HepG2 (cell line): ENCODE data around the gene STPG2. TPM values are rescaled to one million over a fixed set of nuclear protein-coding genes. Genes with fewer than 3 reads are reported as not detected.

Experiments
- ATAC-seq: fragments of 200-7000 bp; cut with Tn5 transposase; 3 replicates; pipeline ENCODE4 v1.9.1; 2020; ENCODE audit warnings: mild to moderate bottlenecking, moderate library complexity
- BruUV-seq: library from RNA; stranded (reverse); fragments of 400-500 nt; replicated peaks from 2 replicates; lab custom pipeline; 2021; lab: Mats Ljungman, UMichigan
- CTCF ChIA-PET: fragments of 300-600 bp; formaldehyde crosslinking; extraction: SDS; loops from one replicate; lab custom pipeline; 2021; ENCODE audit warnings: low total read pairs, inconsistent platforms, low intra/inter-chr PET ratio; lab: Yijun Ruan, JAX
- POLR2A ChIA-PET: fragments of 350-600 bp; sonication (Branson Sonifier 250); formaldehyde crosslinking; loops from one replicate; lab custom pipeline; 2020; ENCODE audit warnings: antibody characterized with exemption, inconsistent platforms; lab: Yijun Ruan, JAX
- DNase-seq: peaks from one replicate; pipeline ENCODE4 v3.0.0-alpha.2; 2015; ENCODE audit warnings: low spot score
- FAIRE-seq: peaks from 3 replicates; lab custom pipeline; 2011; peaks lifted over from hg19 to GRCh38; lab: Jason Lieb, UNC
- H2AFZ ChIP-seq: one replicate; pipeline ENCODE4 v1.6.1; 2011; ENCODE audit warnings: low read length, inconsistent platforms
- H3K27ac ChIP-seq: fragments of 300-600 bp; 3 replicates; pipeline ENCODE4 v1.8.0; 2011; ENCODE audit warnings: mixed run types, mild to moderate bottlenecking, mixed read lengths, low read length, inconsistent platforms; ENCODE audit not compliant: insufficient read depth; ENCODE audit errors: extremely low read length
- H3K27me3 ChIP-seq, 2 experiments: fragments of 200-600 bp in 1 of 2; 2 replicates in 1 of 2; 3 replicates in 1 of 2; pipeline versions ENCODE4 v1.6.0 to v1.8.0; 2011; ENCODE audit warnings: low read length in 2 of 2, mild to moderate bottlenecking in 2 of 2, moderate library complexity in 2 of 2, inconsistent platforms in 1 of 2; ENCODE audit not compliant: insufficient read depth in 2 of 2, control insufficient read depth in 1 of 2
- H3K36me3 ChIP-seq, 2 experiments: fragments of 200-600 bp in 1 of 2; replicated peaks in 1 of 2; 2 replicates in 1 of 2; 3 replicates in 1 of 2; pipeline versions ENCODE4 v1.5.1 to v1.8.0; 2011; ENCODE audit warnings: low read length in 2 of 2, inconsistent platforms in 1 of 2; ENCODE audit not compliant: insufficient read depth in 2 of 2, control insufficient read depth in 1 of 2
- H3K4me1 ChIP-seq: 2 replicates; pipeline ENCODE4 v1.5.1; 2012; ENCODE audit warnings: low read length, inconsistent platforms; ENCODE audit not compliant: insufficient read depth
- H3K4me2 ChIP-seq: 2 replicates; pipeline ENCODE4 v1.6.0; 2011; ENCODE audit warnings: low read depth, low read length, inconsistent platforms
- H3K4me3 ChIP-seq, 3 experiments: fragments of 200-600 bp in 1 of 3; sonication (generic), shearing (Covaris generic) in 1 of 3; replicated peaks in 1 of 3; 2 replicates each; pipeline ENCODE4 v1.5.1; 2011 to 2016; ENCODE audit warnings: low read length in 3 of 3, inconsistent platforms in 2 of 3, low read depth in 2 of 3, mild to moderate bottlenecking in 2 of 3, control low read depth in 1 of 3, mixed read lengths in 1 of 3; ENCODE audit not compliant: insufficient read depth in 1 of 3
- H3K79me2 ChIP-seq: one replicate; pipeline ENCODE4 v1.6.1; 2011; ENCODE audit warnings: low read length, inconsistent platforms; ENCODE audit not compliant: insufficient read depth
- H3K9ac ChIP-seq: 2 replicates; pipeline ENCODE4 v1.6.0; 2011; ENCODE audit warnings: mild to moderate bottlenecking, low read depth, low read length, inconsistent platforms; ENCODE audit not compliant: insufficient read depth
- H3K9me3 ChIP-seq: 2 replicates; pipeline ENCODE4 v1.5.1; 2012; ENCODE audit warnings: mild to moderate bottlenecking, low read length
- H4K20me1 ChIP-seq: 2 replicates; pipeline ENCODE4 v1.6.0; 2011; ENCODE audit warnings: inconsistent platforms, mild to moderate bottlenecking, low read length, moderate library complexity; ENCODE audit not compliant: insufficient read depth
- CHD4 ChIP-seq: fragments of 200-600 bp; sonication (generic); IDR thresholded peaks from 2 replicates; pipeline ENCODE4 v1.7.0; 2017; ENCODE audit warnings: mild to moderate bottlenecking, low read length, borderline replicate concordance
- MATR3 ChIP-seq: sonication (generic); formaldehyde crosslinking; IDR thresholded peaks from 2 replicates; pipeline ENCODE4 v1.4.0; 2020; ENCODE audit warnings: missing genetic modification reagents
- MYC ChIP-seq: sonication (generic); formaldehyde crosslinking; IDR thresholded peaks from 2 replicates; pipeline ENCODE4 v1.9.0; 2021; ENCODE audit warnings: missing genetic modification reagents, borderline replicate concordance
- PRDM10 ChIP-seq: sonication (generic); formaldehyde crosslinking; IDR thresholded peaks from 2 replicates; pipeline ENCODE4 v1.4.0; 2020; ENCODE audit warnings: low read depth, missing genetic modification reagents
- PRPF4 ChIP-seq: fragments of 200-400 bp; formaldehyde crosslinking; IDR thresholded peaks from 2 replicates; pipeline ENCODE4 v1.6.1; 2016; ENCODE audit warnings: low read length, low read depth; ENCODE audit not compliant: poor library complexity, severe bottlenecking
- SP5 ChIP-seq: IDR thresholded peaks from 2 replicates; pipeline ENCODE4 v1.6.1; 2016; ENCODE audit warnings: low read depth, borderline replicate concordance
- ZFP41 ChIP-seq: sonication (generic); formaldehyde crosslinking; IDR thresholded peaks from 2 replicates; pipeline ENCODE4 v1.4.0; 2020; ENCODE audit warnings: mild to moderate bottlenecking, missing genetic modification reagents, borderline replicate concordance
- ZNF432 ChIP-seq: sonication (generic); formaldehyde crosslinking; IDR thresholded peaks from 2 replicates; pipeline ENCODE4 v1.5.0; 2020; ENCODE audit warnings: missing genetic modification reagents, mild to moderate bottlenecking, borderline replicate concordance
- ZNF782 ChIP-seq: sonication (generic); formaldehyde crosslinking; IDR thresholded peaks from 2 replicates; pipeline ENCODE4 v1.4.0; 2020; ENCODE audit warnings: missing genetic modification reagents, mild to moderate bottlenecking, borderline replicate concordance
- WGBS: methylation state at CpG from one replicate; pipeline ENCODE4 v1.1.6; 2017; ENCODE audit warnings: low lambda C conversion rate; 5-methylcytosine and 5-hydroxymethylcytosine counted together
- in situ Hi-C: cut with HindIII; loops from 2 replicates; pipeline ENCODE4 v1.10.0; 2017; ENCODE audit warnings: low pct_unique_long_range_greater_than_20kb; ENCODE audit not compliant: extremely low pct_ligation_motif_present
- intact Hi-C: fragments of 100-400 bp; cut with micrococcal nuclease; formaldehyde crosslinking; loops from one replicate; pipeline ENCODE4 v1.10.0; 2022; ENCODE audit not compliant: unreplicated experiment
- polyA plus RNA-seq, 8 experiments: library from polyadenylated mRNA; depleted of rRNA in 3 of 8; stranded (reverse) in 7 of 8; unstranded in 1 of 8; fragments of >200 nt; fragmentation: Illumina TruSeq in 4 of 8; extraction: Trizol in 4 of 8; gene quantifications; 2 replicates each; pipeline versions ENCODE4 v1.2.1 to v1.2.3, GENCODE V29; 2011 to 2016; ENCODE audit warnings: low read depth in 4 of 8, missing spikeins in 1 of 8, mixed read lengths in 1 of 8; ENCODE audit not compliant: insufficient read depth in 1 of 8
- total RNA-seq, 5 experiments: library from RNA; depleted of rRNA; stranded (reverse); fragments of >200 nt; fragmentation: Illumina TruSeq; extraction: Trizol; gene quantifications; 2 replicates each; pipeline ENCODE4 v1.2.3, GENCODE V29; 2016; ENCODE audit warnings: low read depth in 1 of 5

The STPG2 gene
- total and polyA plus RNA-seq, 2 of the 13 experiments (the other 11 are each of a cell fraction or from before 2014, with no cell fraction given): 0.07 TPM; not detected in 1

- BruUV-seq: no TSS peak
- Histone ChIP-seq H3K4me1 (no peaks in the 10 kb centered on the region), H3K4me2 (no peak overlapping the region), H3K79me2 (no peaks in the 10 kb centered on the region), H4K20me1 (no peaks in the 10 kb centered on the region), H3K9me3 (peaks cover 15% of the 10 kb centered on the region), H3K9ac (no peak overlapping the region), H3K36me3 (no peaks in the 10 kb centered on the region), H3K27me3 (no peaks in the 10 kb centered on the region), H2AFZ (no peak overlapping the region), H3K27ac (no peak overlapping the region), H3K4me3 (no peak overlapping the region)
- POLR2A ChIA-PET: no interaction called here
- no peak for DNase-seq
- no peak for ATAC-seq
- CTCF ChIA-PET: no interaction called here
- no peak for FAIRE-seq
- in situ Hi-C loops: no loop called here
- TF ChIP-seq MYC (CRISPR knock-in tag) (no peak), ZNF432 (CRISPR knock-in tag) (no peak), CHD4 (no peak), PRDM10 (CRISPR knock-in tag) (no peak), PRPF4 (no peak), ZFP41 (CRISPR knock-in tag) (no peak), ZNF782 (CRISPR knock-in tag) (no peak), MATR3 (CRISPR knock-in tag) (no peak), SP5 (no peak)
- WGBS: 0% methylated on average over 1 of the region's 1 CpG
- intact Hi-C loops: no loop called here
Observed at GRCh38 chr4:97582890-97583289, 560.4 kb downstream of the STPG2 start.
